ENCODE results near the gene BLNK. TPM values are rescaled to one million over a fixed set of nuclear protein-coding genes. Genes with fewer than 3 reads are reported as not detected.

BLNK gene
- polyA plus RNA-seq (2013, experiment 1 of 2), result not detected
- polyA plus RNA-seq (2013, experiment 2 of 2), result not detected

GRCh38 chr10:96271016-96271815 lies at the start of gene BLNK:
Gene BLNK (minus strand): TSS chr10:96271569. CDS start chr10:96271398, 171 bp downstream.
- Histone ChIP-seq H2BK5ac (ENCODE audit: low read depth, low read length, poor library complexity, severe bottlenecking) (no peak within 1 kb of the TSS), H2BK12ac (ENCODE audit: low read length in 2 of 2) (no peak within 1 kb of the TSS), H4K8ac (ENCODE audit: low read length) (no peak within 1 kb of the TSS), H2BK15ac (ENCODE audit: low read depth, poor library complexity, severe bottlenecking) (no peak within 1 kb of the TSS), H3K4me1 (ENCODE audit: control insufficient read depth, insufficient read depth, low read depth, low read length) (peaks cover 3% of the 10 kb centered on the region), H3K4ac (ENCODE audit: low read depth in 1 of 2, low read length in 2 of 2) (no peak within 1 kb of the TSS), H3K9ac (ENCODE audit: low read length) (peak within 1 kb of the TSS; percentile 69), H3K27me3 (ENCODE audit: control insufficient read depth in 1 of 2, insufficient read depth in 1 of 2, low read length in 2 of 2) (peaks cover 5 to 6% of the 10 kb centered on the region in 2 experiments), H3K14ac (ENCODE audit: low read length in 2 of 2) (no peak within 1 kb of the TSS), H3K4me2 (ENCODE audit: low read length, poor library complexity, severe bottlenecking) (no peak within 1 kb of the TSS), H2BK120ac (ENCODE audit: low read depth, low read length) (no peak within 1 kb of the TSS), H3K36me3 (ENCODE audit: control insufficient read depth in 1 of 2, insufficient read depth in 2 of 2, low read depth in 1 of 2, low read length in 2 of 2) (no peaks in the 10 kb centered on the region), H3K4me3 (ENCODE audit: insufficient read depth in 1 of 2, low read depth in 1 of 2, low read length in 2 of 2) (peak within 1 kb of the TSS in 1 of 2 experiments; percentile 51), H2AFZ (ENCODE audit: low read depth, low read length) (no peak within 1 kb of the TSS), H2AK5ac (ENCODE audit: low read length, severe bottlenecking) (no peak within 1 kb of the TSS), H4K91ac (ENCODE audit: low read length) (no peak within 1 kb of the TSS), H3K18ac (ENCODE audit: low read depth in 1 of 2, low read length in 2 of 2) (no peak within 1 kb of the TSS), H3K9me3 (ENCODE audit: control insufficient read depth, low read length) (no peaks in the 10 kb centered on the region), H3K23ac (ENCODE audit: low read length in 2 of 2) (no peak within 1 kb of the TSS), H3K27ac (ENCODE audit: low read length, poor library complexity, severe bottlenecking) (no peak within 1 kb of the TSS), H3K79me1 (replicated peaks; ENCODE audit: low read length, poor library complexity, severe bottlenecking) (no peaks in the 10 kb centered on the region)
- WGBS, result 69% methylated on average over 6 of the region's 6 CpGs
- peak; percentile 3 for DNase-seq

- no peaks in the 10 kb centered on the region for H3K36me3 ChIP-seq (ENCODE audit: control insufficient read depth in 1 of 2, insufficient read depth in 2 of 2, low read depth in 1 of 2, low read length in 2 of 2)
- no peak overlapping the region for H4K91ac ChIP-seq (ENCODE audit: low read length)
- H3K27me3 ChIP-seq (ENCODE audit: control insufficient read depth in 1 of 2, insufficient read depth in 1 of 2, low read length in 2 of 2), result peaks cover 13 to 19% of the 10 kb centered on the region in 2 experiments
- H2AK5ac ChIP-seq (ENCODE audit: low read length, severe bottlenecking), result no peak overlapping the region
- H3K27ac ChIP-seq (ENCODE audit: low read length, poor library complexity, severe bottlenecking), result peak overlapping the region; percentile 6
- no peak overlapping the region for H3K4me3 ChIP-seq (ENCODE audit: insufficient read depth in 1 of 2, low read depth in 1 of 2, low read length in 2 of 2)
- no peak overlapping the region for H2BK120ac ChIP-seq (ENCODE audit: low read depth, low read length)
- H2BK15ac ChIP-seq (ENCODE audit: low read depth, poor library complexity, severe bottlenecking), result no peak overlapping the region
- DNase-seq, result no peak
- H3K18ac ChIP-seq (ENCODE audit: low read depth in 1 of 2, low read length in 2 of 2), result no peak overlapping the region
- H3K9ac ChIP-seq (ENCODE audit: low read length), result no peak overlapping the region
- no peak overlapping the region for H2BK12ac ChIP-seq (ENCODE audit: low read length in 2 of 2)
- H3K4ac ChIP-seq (ENCODE audit: low read depth in 1 of 2, low read length in 2 of 2), result no peak overlapping the region
- no peak overlapping the region for H3K23ac ChIP-seq (ENCODE audit: low read length in 2 of 2)
- H2BK5ac ChIP-seq (ENCODE audit: low read depth, low read length, poor library complexity, severe bottlenecking), result no peak overlapping the region
- no peaks in the 10 kb centered on the region for H3K9me3 ChIP-seq (ENCODE audit: control insufficient read depth, low read length)
- no peak overlapping the region for H2AFZ ChIP-seq (ENCODE audit: low read depth, low read length)
- H3K79me1 ChIP-seq (replicated peaks; ENCODE audit: low read length, poor library complexity, severe bottlenecking), result no peaks in the 10 kb centered on the region
- no peak overlapping the region for H4K8ac ChIP-seq (ENCODE audit: low read length)
- H3K4me1 ChIP-seq (ENCODE audit: control insufficient read depth, insufficient read depth, low read depth, low read length), result no peaks in the 10 kb centered on the region
- WGBS, result 89% methylated on average over 2 of the region's 3 CpGs
- no peak overlapping the region for H3K14ac ChIP-seq (ENCODE audit: low read length in 2 of 2)
- H3K4me2 ChIP-seq (ENCODE audit: low read length, poor library complexity, severe bottlenecking), result no peak overlapping the region
These were observed 48.5 kb upstream of the BLNK start for GRCh38 chr10:96319754-96320474.

- no peak overlapping the region for H3K9ac ChIP-seq (ENCODE audit: low read length)
- no peak overlapping the region for H4K8ac ChIP-seq (ENCODE audit: low read length)
- 72% methylated on average over 1 of the region's 4 CpGs for WGBS
- no peak overlapping the region for H2BK5ac ChIP-seq (ENCODE audit: low read depth, low read length, poor library complexity, severe bottlenecking)
- no peak overlapping the region for H3K27ac ChIP-seq (ENCODE audit: low read length, poor library complexity, severe bottlenecking)
- H4K91ac ChIP-seq (ENCODE audit: low read length), result no peak overlapping the region
- H3K36me3 ChIP-seq (ENCODE audit: control insufficient read depth in 1 of 2, insufficient read depth in 2 of 2, low read depth in 1 of 2, low read length in 2 of 2), result no peaks in the 10 kb centered on the region
- H3K4me3 ChIP-seq (ENCODE audit: insufficient read depth in 1 of 2, low read depth in 1 of 2, low read length in 2 of 2), result no peak overlapping the region
- no peaks in the 10 kb centered on the region for H3K79me1 ChIP-seq (replicated peaks; ENCODE audit: low read length, poor library complexity, severe bottlenecking)
- no peak overlapping the region for H3K14ac ChIP-seq (ENCODE audit: low read length in 2 of 2)
- no peak overlapping the region for H3K23ac ChIP-seq (ENCODE audit: low read length in 2 of 2)
- no peak for DNase-seq
- H2AFZ ChIP-seq (ENCODE audit: low read depth, low read length), result no peak overlapping the region
- H3K4me1 ChIP-seq (ENCODE audit: control insufficient read depth, insufficient read depth, low read depth, low read length), result no peaks in the 10 kb centered on the region
- H2BK120ac ChIP-seq (ENCODE audit: low read depth, low read length), result no peak overlapping the region
- no peaks in the 10 kb centered on the region for H3K9me3 ChIP-seq (ENCODE audit: control insufficient read depth, low read length)
- H2BK12ac ChIP-seq (ENCODE audit: low read length in 2 of 2), result no peak overlapping the region
- H3K27me3 ChIP-seq (ENCODE audit: control insufficient read depth in 1 of 2, insufficient read depth in 1 of 2, low read length in 2 of 2), result peaks cover 0 to 10% of the 10 kb centered on the region in 2 experiments
- no peak overlapping the region for H3K4ac ChIP-seq (ENCODE audit: low read depth in 1 of 2, low read length in 2 of 2)
- H3K18ac ChIP-seq (ENCODE audit: low read depth in 1 of 2, low read length in 2 of 2), result no peak overlapping the region
- H2BK15ac ChIP-seq (ENCODE audit: low read depth, poor library complexity, severe bottlenecking), result no peak overlapping the region
- no peak overlapping the region for H3K4me2 ChIP-seq (ENCODE audit: low read length, poor library complexity, severe bottlenecking)
- no peak overlapping the region for H2AK5ac ChIP-seq (ENCODE audit: low read length, severe bottlenecking)
These were observed 45.9 kb upstream of the BLNK start for GRCh38 chr10:96317067-96317833.

All from mesenchymal stem cell (in vitro differentiated cells and primary cell).